Hematopoietic multipotent progenitor cell treated with erythropoietin and hydrocortisone succinate and interleukin-3 and kit ligand, for 17 days (in vitro differentiated cells): Measurements from ENCODE around the gene KIFAP3.
"Not testable (repeated sequence)": the region's sequence is repeated elsewhere in the genome, so short reads cannot be mapped to it uniquely, and the experiment has no call there.

ENCODE experiments used
- DNase-seq: peaks from one replicate; pipeline ENCODE4 v3.0.0-alpha.2; 2015; ENCODE audit warnings: low spot score

KIFAP3 gene

GRCh38 chr1:169924063-169924462 is 150.4 kb downstream of the KIFAP3 start:
- no peak for DNase-seq

- no peak for DNase-seq
Observed at GRCh38 chr1:169921080-169921479, 153.4 kb downstream of the KIFAP3 start.

GRCh38 chr1:169918927-169919326 is 155.6 kb downstream of the KIFAP3 start:
- no peak for DNase-seq

- not testable (repeated sequence) for DNase-seq
Observed at GRCh38 chr1:169918220-169918619, 156.3 kb downstream of the KIFAP3 start.

DNA sequence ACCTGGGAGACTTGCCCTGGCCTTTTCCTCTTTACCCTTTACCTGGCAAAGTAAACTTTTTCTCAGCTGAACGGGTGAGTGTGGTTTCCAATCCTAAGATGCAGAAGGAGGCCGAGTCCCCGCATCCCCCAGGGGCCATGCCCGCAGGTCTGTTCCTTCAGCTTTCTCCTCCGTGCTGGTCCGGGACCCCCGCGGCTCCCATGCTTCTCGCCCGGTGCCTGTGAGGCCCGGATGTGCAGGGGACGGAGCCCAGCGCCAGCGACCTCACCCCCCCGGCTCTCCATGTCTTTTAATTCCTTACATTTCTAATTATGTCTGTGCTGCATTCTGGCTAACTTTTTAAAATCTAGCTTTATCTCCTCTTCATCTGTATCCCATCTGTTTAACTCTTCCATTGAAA is 159.3 kb downstream of the KIFAP3 start:
- DNase-seq: no peak

- no peak for DNase-seq
Observed at GRCh38 chr1:169914531-169914930, 160.0 kb downstream of the KIFAP3 start.

DNA sequence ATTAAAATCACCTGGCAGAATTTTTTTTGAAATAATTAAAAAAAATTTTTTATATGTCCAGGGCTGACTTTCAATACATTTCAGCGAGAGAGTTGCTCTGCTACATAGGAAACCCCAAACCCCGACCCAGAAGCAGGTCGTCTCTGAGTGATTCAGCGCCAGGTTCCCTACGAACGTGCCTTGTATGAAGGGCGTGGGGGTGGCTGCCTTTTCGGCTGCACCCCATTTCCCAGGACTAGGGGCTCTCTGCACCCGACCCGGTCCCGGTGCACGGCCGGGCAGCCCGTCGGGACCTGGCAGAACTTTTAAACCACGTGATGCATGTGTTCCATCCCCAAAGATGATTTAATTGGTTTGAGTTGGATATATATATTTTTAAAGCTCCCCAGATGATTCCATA is 165.0 kb downstream of the KIFAP3 start:
- DNase-seq: no peak

GRCh38 chr1:169906938-169907337 is 167.6 kb downstream of the KIFAP3 start:
- DNase-seq: no peak

DNA sequence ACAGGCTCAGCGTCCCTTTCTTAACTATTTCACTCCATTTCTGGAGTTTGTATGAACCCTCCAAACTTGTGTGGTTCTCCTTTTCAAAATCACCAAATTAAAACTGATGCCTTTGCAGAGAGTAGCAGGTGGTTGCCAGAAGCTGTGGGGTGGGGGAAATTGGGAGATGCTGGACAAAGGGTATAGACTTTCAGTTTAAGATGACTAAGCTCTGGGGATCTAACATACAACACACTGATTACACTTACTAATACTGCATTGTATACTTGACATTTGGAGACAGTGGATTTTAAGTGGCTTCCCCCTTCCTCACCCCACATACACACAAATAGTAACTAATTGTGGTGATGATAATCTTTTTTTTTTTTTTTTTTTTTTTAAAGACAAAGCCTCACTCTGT is 169.7 kb downstream of the KIFAP3 start:
- DNase-seq: no peak

DNA sequence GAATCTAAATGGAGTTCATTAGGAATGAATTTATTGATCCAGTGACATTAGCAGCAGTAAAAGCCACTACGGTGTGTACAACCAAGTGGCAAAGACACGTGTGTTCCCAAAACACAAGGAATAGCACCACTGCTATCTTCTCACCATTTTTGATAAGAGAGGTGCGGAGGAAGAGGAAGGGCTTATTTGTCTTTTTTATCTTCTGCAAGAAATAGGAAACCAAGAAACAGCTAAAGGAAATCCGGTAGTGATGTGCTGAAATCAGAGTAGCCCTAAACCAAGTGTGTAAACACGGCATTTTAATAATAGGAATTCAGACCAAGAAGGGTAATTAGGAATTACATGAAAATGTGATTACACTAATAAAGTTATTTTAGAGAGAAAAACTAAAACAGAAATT is 171.7 kb downstream of the KIFAP3 start:
- DNase-seq: no peak

DNA sequence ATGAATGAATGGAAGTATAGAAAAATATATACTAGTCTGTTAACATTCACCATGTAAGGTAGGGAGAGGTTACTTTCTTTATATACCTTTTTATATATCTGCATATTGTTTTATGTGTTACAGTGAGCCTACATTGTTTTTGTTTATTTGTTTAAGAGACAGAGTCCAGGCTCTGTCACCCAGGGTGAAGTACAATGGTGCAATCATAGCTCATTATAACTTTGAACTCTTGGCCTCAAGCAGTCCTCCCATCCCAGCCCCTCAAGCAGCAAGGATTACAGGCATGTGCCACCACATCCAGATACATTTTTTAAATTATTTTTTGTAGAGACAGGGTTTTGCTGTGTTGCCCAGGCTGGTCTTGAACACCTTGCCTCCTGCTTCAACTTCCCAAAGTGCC is 173.4 kb downstream of the KIFAP3 start:
- DNase-seq: no peak

GRCh38 chr1:169900571-169900970 is 173.9 kb downstream of the KIFAP3 start:
- DNase-seq: no peak

GRCh38 chr1:169899519-169900217 is 174.8 kb downstream of the KIFAP3 start:
- DNase-seq: no peak

DNA sequence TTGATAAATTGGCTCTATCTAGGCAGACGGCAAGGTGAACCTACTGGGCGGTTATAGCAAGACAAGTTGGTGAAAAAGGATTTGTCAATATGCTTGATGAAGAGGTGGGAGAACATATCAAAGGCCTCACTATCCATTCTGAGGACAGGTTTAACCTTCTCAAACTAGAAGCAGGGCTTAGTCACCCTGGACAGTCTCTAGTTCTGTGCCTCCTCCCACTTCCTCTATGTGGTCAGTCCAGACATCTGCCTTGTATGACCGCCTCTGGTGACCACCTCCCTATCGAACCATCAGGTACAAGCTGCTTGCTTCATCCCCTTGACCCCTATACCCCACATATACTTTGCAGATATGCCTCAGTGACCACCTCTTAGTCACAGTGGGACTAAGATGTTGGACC is 178.5 kb downstream of the KIFAP3 start:
- no peak for DNase-seq

DNA sequence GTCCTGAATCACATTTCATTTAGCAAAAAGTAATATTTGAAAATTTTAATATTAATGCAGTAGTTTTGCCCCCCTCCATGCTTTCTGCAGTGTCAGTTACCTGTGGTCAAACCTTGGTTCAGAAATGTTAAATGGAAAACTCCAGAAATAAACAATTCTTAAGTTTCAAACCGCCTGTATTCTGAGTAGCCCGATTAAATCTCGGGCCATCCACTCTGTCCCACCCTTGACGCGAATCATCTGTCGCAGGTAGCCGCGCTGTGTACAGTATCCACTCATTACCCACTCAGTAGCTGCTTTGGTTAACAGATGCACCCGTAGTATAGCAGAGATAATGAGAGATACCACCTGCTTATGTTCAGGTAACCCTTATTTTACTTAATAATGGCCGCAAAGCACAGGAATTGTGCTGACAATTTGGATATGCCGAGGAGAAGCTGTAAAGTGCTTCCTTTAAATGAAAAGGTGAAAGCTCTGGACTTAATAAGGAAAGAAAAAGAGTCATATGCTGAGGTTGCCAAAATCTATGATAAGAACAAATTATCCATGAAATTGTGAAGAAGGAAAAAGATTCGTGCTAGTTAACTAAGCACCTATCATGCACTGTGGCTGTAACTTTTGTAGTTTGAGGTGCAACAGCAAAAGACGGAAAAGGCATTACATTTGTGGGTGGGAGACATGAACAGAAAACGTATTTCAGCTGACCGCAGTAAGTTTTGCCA is 179.9 kb downstream of the KIFAP3 start:
- no peak for DNase-seq

DNA sequence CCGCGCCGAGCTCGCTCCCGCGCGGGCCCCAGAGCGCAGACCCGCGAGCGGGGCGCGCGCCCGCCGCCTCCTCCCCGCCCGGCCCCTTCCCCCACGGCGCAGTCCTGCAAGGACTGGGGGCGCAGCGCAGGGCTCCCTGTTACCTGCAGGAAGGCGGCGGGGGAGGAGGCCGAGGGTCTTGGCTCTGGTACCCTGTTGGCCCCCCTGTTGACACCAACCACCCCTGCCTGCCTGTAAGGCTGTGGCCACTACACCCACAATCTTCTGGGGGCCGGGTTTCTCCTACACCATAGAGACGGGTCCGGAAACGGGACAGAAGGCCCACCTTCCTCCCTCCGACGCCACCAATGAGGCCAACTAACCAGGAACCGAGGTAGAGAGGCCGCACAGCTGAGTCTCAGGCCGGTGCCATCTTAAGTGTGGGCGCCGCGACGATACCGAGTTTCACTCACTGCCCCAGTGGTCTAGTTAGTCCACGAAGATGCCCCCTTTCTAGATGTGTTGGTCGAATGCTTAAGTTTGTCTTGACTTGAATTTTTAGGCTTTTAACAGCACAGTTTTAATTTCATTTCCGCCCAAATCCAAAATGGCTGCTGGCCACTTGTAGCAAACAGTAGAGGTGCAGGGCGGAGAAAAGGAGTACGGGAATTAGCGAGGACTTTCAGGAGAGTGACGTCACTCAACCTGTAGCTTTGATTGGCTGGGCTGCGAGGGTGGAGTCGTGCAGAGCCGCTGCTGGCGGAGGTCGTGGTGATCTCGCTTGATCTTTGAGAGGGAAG is 180.7 kb downstream of the KIFAP3 start, which contains the start of gene SCYL3:
Gene SCYL3, minus strand, starts transcription at position 252 of the 779 bp plus-strand sequence. CDS start 5,056 bp downstream, outside the sequence.
- peak; percentile 97 for DNase-seq

GRCh38 chr1:169892927-169893644 is 181.4 kb downstream of the KIFAP3 start:
- peak; percentile 27 for DNase-seq

DNA sequence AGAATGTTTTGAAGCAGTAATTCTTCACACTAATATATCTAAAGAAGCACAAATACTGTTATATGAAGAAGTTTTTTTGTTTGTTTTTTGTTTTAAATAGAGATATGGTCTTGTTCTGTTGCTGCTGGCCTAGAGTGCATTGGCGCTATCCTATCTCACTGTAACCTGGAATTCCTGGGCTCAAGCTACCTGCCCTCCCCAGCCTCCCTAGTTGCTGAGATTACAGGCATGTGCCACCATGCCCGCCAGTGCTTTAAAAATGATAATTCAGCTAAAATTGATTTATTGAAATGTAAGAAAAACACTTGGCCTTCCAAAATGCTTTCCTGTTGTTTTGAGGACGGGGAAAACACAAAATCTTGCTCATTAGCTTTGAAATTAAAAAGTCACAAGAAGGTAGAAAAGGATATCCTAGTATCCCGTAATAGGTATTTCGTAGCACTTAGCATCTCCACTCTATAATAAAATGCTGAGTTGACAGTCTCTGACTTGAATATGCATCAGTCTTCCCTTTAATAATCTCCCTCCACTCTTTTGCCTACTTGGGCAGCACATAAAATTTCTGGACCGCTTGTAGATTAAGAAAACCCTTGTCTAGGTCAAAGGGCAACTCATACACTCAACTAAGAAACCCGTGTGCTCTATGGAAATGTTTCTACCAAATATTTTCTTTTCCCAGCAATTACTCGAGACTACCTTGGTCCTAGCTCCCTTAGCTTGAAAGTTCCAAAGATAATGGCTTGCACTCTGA is 182.1 kb downstream of the KIFAP3 start:
- DNase-seq: no peak

GRCh38 chr1:169891539-169891885 is 183.0 kb downstream of the KIFAP3 start:
- DNase-seq: no peak

- no peak for DNase-seq
Observed at GRCh38 chr1:169890761-169891538, 183.5 kb downstream of the KIFAP3 start.

DNA sequence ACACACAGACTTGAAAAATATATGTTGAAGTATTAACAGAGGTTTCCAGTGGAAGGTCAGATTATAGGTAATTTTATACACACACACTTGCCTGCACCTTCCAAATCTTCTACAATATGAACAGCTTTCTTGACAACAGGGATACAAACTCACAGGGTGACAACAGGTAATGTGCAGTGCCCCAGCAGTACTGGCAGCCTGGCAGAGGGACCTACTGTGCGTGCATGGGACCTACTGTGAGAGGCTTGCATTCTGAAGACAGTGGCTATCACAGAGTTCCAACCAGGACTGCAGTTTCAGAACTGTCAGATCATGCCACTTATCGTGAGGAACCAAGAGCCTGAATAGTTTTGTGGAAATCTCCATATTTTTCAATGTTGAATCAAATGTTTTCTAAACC is 184.6 kb downstream of the KIFAP3 start:
- DNase-seq: no peak
